MM.1S (cell line): ENCODE data around the gene SORCS2.

Source experiments
- DNase-seq: peaks from one replicate; pipeline ENCODE4 v3.0.0-alpha.2; 2015
- H2AFZ ChIP-seq: fragments of 300-600 bp; sonication (generic); 2 replicates; pipeline ENCODE4 v1.6.0; 2016; ENCODE audit warnings: antibody characterized with exemption, low read length
- H3F3A ChIP-seq: fragments of 300-600 bp; sonication (generic); 2 replicates; pipeline ENCODE4 v1.6.1; 2016; ENCODE audit warnings: mild to moderate bottlenecking, antibody characterized with exemption, low read length, moderate library complexity, mixed read lengths; ENCODE audit not compliant: insufficient read depth
- H3K27ac ChIP-seq: fragments of 300-600 bp; sonication (generic); 2 replicates; pipeline ENCODE4 v1.5.1; 2016; ENCODE audit warnings: mild to moderate bottlenecking, low read length
- H3K27me3 ChIP-seq: fragments of 300-600 bp; sonication (generic); replicated peaks from 2 replicates; pipeline ENCODE4 v1.6.0; 2016; ENCODE audit warnings: low read length; ENCODE audit not compliant: insufficient read depth
- H3K36me3 ChIP-seq: fragments of 300-600 bp; sonication (generic); replicated peaks from 2 replicates; pipeline ENCODE4 v1.6.1; 2016; ENCODE audit warnings: mild to moderate bottlenecking, low read length, mixed read lengths; ENCODE audit not compliant: insufficient read depth
- H3K4me1 ChIP-seq: fragments of 300-600 bp; sonication (generic); 2 replicates; pipeline ENCODE4 v1.6.1; 2016; ENCODE audit warnings: low read length, mixed read lengths
- H3K4me2 ChIP-seq: fragments of 300-600 bp; sonication (generic); 2 replicates; pipeline ENCODE4 v1.6.0; 2016; ENCODE audit warnings: low read depth, low read length
- H3K4me3 ChIP-seq: fragments of 300-600 bp; sonication (generic); 2 replicates; pipeline ENCODE4 v1.5.1; 2016; ENCODE audit warnings: low read length, mixed read lengths
- H3K79me2 ChIP-seq: fragments of 300-600 bp; sonication (generic); 2 replicates; pipeline ENCODE4 v1.6.1; 2016; ENCODE audit warnings: mixed run types, low read length, mixed read lengths
- H3K9ac ChIP-seq: fragments of 300-600 bp; sonication (generic); 2 replicates; pipeline ENCODE4 v1.6.1; 2016; ENCODE audit warnings: low read length, mixed read lengths
- H3K9me2 ChIP-seq: fragments of 300-600 bp; sonication (generic); replicated peaks from 2 replicates; pipeline ENCODE4 v1.6.1; 2016; ENCODE audit warnings: mild to moderate bottlenecking, low read length, mixed read lengths; ENCODE audit not compliant: insufficient read depth
- H3K9me3 ChIP-seq: fragments of 300-600 bp; sonication (generic); replicated peaks from 2 replicates; pipeline ENCODE4 v1.6.1; 2016; ENCODE audit warnings: mild to moderate bottlenecking, low read length, mixed read lengths; ENCODE audit not compliant: insufficient read depth
- H4K20me1 ChIP-seq: fragments of 300-600 bp; sonication (generic); 2 replicates; pipeline ENCODE4 v1.6.1; 2016; ENCODE audit warnings: mild to moderate bottlenecking, low read length, moderate library complexity, mixed read lengths; ENCODE audit not compliant: insufficient read depth
- CTCF ChIP-seq: fragments of 300-600 bp; sonication (generic); IDR thresholded peaks from 2 replicates; pipeline ENCODE4 v1.5.1; 2016; ENCODE audit warnings: antibody characterized with exemption, low read length, mixed read lengths
- EZH2 ChIP-seq: fragments of 300-600 bp; sonication (generic); optimal IDR thresholded peaks from 2 replicates; pipeline ENCODE3; 2017; ENCODE audit warnings: low read depth, mild to moderate bottlenecking, antibody characterized with exemption, low read length, mixed read lengths
- EZH2phosphoT487 ChIP-seq: fragments of 300-600 bp; sonication (generic); IDR thresholded peaks from 2 replicates; pipeline ENCODE4 v1.6.1; 2018; ENCODE audit warnings: antibody characterized with exemption, low read length

Gene SORCS2

GRCh38 chr4:7157666-7158065, 34.7 kb upstream of the SORCS2 start:
- Histone ChIP-seq H3K36me3 (no peaks in the 10 kb centered on the region), H3K27ac (no peak overlapping the region), H2AFZ (no peak overlapping the region), H3K4me3 (no peak overlapping the region), H3K9me3 (no peaks in the 10 kb centered on the region), H3K4me1 (no peaks in the 10 kb centered on the region), H3F3A (no peaks in the 10 kb centered on the region), H3K4me2 (no peak overlapping the region), H3K27me3 (peaks cover 99% of the 10 kb centered on the region), H3K9ac (no peak overlapping the region), H3K9me2 (no peaks in the 10 kb centered on the region), H4K20me1 (no peaks in the 10 kb centered on the region), H3K79me2 (no peaks in the 10 kb centered on the region)
- TF ChIP-seq EZH2phosphoT487 (no peak), CTCF (no peak), EZH2 (no peak)
- DNase-seq = no peak

- H3F3A ChIP-seq = no peaks in the 10 kb centered on the region
- H3K4me1 ChIP-seq = no peaks in the 10 kb centered on the region
- no peak overlapping the region for H3K4me2 ChIP-seq
- no peaks in the 10 kb centered on the region for H3K9me2 ChIP-seq
- TF ChIP-seq EZH2phosphoT487 (no peak), EZH2 (no peak), CTCF (no peak)
- H3K9ac ChIP-seq = no peak overlapping the region
- DNase-seq = no peak
- H3K9me3 ChIP-seq = no peaks in the 10 kb centered on the region
- H3K79me2 ChIP-seq = no peaks in the 10 kb centered on the region
- no peak overlapping the region for H3K27ac ChIP-seq
- no peaks in the 10 kb centered on the region for H3K36me3 ChIP-seq
- no peaks in the 10 kb centered on the region for H4K20me1 ChIP-seq
- H2AFZ ChIP-seq = no peak overlapping the region
- H3K27me3 ChIP-seq = peaks cover 99% of the 10 kb centered on the region
- no peak overlapping the region for H3K4me3 ChIP-seq
These were observed 34.1 kb upstream of the SORCS2 start for GRCh38 chr4:7158081-7158750.

GRCh38 chr4:7158991-7159390, 33.3 kb upstream of the SORCS2 start:
- H3K4me2 ChIP-seq = no peak overlapping the region
- no peaks in the 10 kb centered on the region for H3K79me2 ChIP-seq
- H3F3A ChIP-seq = no peaks in the 10 kb centered on the region
- no peaks in the 10 kb centered on the region for H4K20me1 ChIP-seq
- H3K9me2 ChIP-seq = no peaks in the 10 kb centered on the region
- H3K9ac ChIP-seq = no peak overlapping the region
- H3K27me3 ChIP-seq = peaks cover 99% of the 10 kb centered on the region
- no peaks in the 10 kb centered on the region for H3K9me3 ChIP-seq
- H3K36me3 ChIP-seq = no peaks in the 10 kb centered on the region
- no peak overlapping the region for H3K27ac ChIP-seq
- H3K4me1 ChIP-seq = no peaks in the 10 kb centered on the region
- TF ChIP-seq EZH2 (no peak), EZH2phosphoT487 (no peak), CTCF (no peak)
- DNase-seq = no peak
- H2AFZ ChIP-seq = no peak overlapping the region
- no peak overlapping the region for H3K4me3 ChIP-seq
